ENCODE results near the gene STC2. TPM values are rescaled to one million over a fixed set of nuclear protein-coding genes. Genes with fewer than 3 reads are reported as not detected.

STC2 gene
- total RNA-seq, 3 donors from 2014 or later: 12.8 to 502 (median 347) TPM

GRCh38 chr5:173352366-173353349 lies 24.4 kb upstream of the STC2 start:
- H3K27ac ChIP-seq: no peak overlapping the region

GRCh38 chr5:173342813-173343755 lies 14.9 kb upstream of the STC2 start:
- H3K4me1 ChIP-seq: no peaks in the 10 kb centered on the region
- intact Hi-C loops (cut with DNase I; ENCODE audit: low total_unique reads): no loop called here

More at GRCh38 chr5:173352366-173353349, 24.4 kb upstream of the STC2 start:
- Histone ChIP-seq H3K4me1 (no peaks in the 10 kb centered on the region), H3K36me3 (no peaks in the 10 kb centered on the region), H3K27me3 (no peaks in the 10 kb centered on the region), H3K4me3 (no peak overlapping the region), H3K9me3 (no peaks in the 10 kb centered on the region)
- intact Hi-C loops (cut with DNase I; ENCODE audit: low total_unique reads): no loop called here
- no peak for DNase-seq (ENCODE audit: low spot score in 2 of 2)
- no peak for TF ChIP-seq POLR2AphosphoS5 (IDR thresholded peaks at IDR 0.05)
- no peak for TF ChIP-seq CTCF (IDR thresholded peaks at IDR 0.05)
- no peak for TF ChIP-seq POLR2A (IDR thresholded peaks at IDR 0.05)

GRCh38 chr5:173341961-173342430 lies 13.8 kb upstream of the STC2 start:
- H3K4me1 ChIP-seq: no peaks in the 10 kb centered on the region
- no peaks in the 10 kb centered on the region for H3K9me3 ChIP-seq
- no peak for DNase-seq (ENCODE audit: low spot score in 2 of 2)
- H3K27ac ChIP-seq: no peak overlapping the region
- no peaks in the 10 kb centered on the region for H3K27me3 ChIP-seq
- intact Hi-C loops (cut with DNase I; ENCODE audit: low total_unique reads): no loop called here
- TF ChIP-seq CTCF (IDR thresholded peaks at IDR 0.05) (no peak), POLR2AphosphoS5 (IDR thresholded peaks at IDR 0.05) (no peak), POLR2A (IDR thresholded peaks at IDR 0.05) (no peak)
- no peaks in the 10 kb centered on the region for H3K36me3 ChIP-seq
- no peak overlapping the region for H3K4me3 ChIP-seq

More at GRCh38 chr5:173342813-173343755, 14.9 kb upstream of the STC2 start:
- TF ChIP-seq CTCF (IDR thresholded peaks at IDR 0.05): no peak
- no peak for TF ChIP-seq POLR2AphosphoS5 (IDR thresholded peaks at IDR 0.05)
- TF ChIP-seq POLR2A (IDR thresholded peaks at IDR 0.05): no peak
- no peak overlapping the region for H3K27ac ChIP-seq
- DNase-seq (ENCODE audit: low spot score in 2 of 2): no peak
- H3K9me3 ChIP-seq: no peaks in the 10 kb centered on the region
- no peaks in the 10 kb centered on the region for H3K36me3 ChIP-seq
- H3K27me3 ChIP-seq: no peaks in the 10 kb centered on the region
- H3K4me3 ChIP-seq: no peak overlapping the region

GRCh38 chr5:173340984-173341383 lies 12.8 kb upstream of the STC2 start:
- TF ChIP-seq CTCF (IDR thresholded peaks at IDR 0.05) (no peak), POLR2A (IDR thresholded peaks at IDR 0.05) (no peak), POLR2AphosphoS5 (IDR thresholded peaks at IDR 0.05) (no peak)
- Histone ChIP-seq H3K27ac (no peak overlapping the region), H3K9me3 (no peaks in the 10 kb centered on the region), H3K4me1 (no peaks in the 10 kb centered on the region), H3K27me3 (no peaks in the 10 kb centered on the region), H3K36me3 (no peaks in the 10 kb centered on the region), H3K4me3 (no peak overlapping the region)
- intact Hi-C loops (cut with DNase I; ENCODE audit: low total_unique reads): no loop called here
- no peak for DNase-seq (ENCODE audit: low spot score in 2 of 2)
